Stimulated activated CD8-positive, alpha-beta memory T cell treated with anti-CD3 and anti-CD28 coated beads, Interleukin-12 subunit alpha, Interleukin-12 subunit beta, amount 100 ng/mL, for 1 hour (primary cell): ENCODE measurements around the gene ZBTB16.

Experiments used
- DNase-seq: peaks from one replicate; pipeline ENCODE4 v3.0.0-alpha.2; 2020; ENCODE audit warnings: low read depth

The ZBTB16 gene

DNA sequence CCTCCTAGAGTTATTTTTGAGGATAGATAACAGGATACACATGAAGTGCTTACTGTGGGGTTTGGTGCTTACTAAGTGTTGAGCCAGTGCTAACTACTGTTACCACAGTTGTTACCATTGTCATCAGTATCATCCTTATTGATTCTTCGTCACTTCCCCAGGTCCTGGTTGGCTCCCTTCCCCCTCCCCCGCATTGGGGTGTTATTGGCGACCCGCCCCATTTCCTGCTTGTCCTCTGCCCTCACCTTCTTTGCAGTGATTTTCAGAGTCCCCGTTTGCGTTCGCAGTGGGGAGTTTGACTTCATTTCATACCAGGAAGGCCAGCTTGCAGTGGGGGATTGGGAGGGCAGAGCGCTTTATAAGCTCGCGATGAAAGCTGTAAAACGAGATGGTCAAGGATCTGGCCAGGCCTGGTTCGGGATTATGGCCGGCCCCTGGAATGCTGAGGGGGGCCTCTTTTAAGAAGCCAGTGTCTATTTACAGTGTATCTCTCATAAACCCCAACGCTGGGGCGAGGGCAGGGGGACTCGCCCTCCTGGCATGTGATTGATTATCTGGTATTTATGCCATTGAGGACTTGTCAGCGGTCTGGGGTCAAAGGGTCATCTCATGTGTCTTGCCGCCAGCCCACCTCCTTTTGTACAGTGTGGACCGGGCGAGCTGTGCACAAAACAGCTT, 152.1 kb downstream of the ZBTB16 start:
- no peak for DNase-seq

DNA sequence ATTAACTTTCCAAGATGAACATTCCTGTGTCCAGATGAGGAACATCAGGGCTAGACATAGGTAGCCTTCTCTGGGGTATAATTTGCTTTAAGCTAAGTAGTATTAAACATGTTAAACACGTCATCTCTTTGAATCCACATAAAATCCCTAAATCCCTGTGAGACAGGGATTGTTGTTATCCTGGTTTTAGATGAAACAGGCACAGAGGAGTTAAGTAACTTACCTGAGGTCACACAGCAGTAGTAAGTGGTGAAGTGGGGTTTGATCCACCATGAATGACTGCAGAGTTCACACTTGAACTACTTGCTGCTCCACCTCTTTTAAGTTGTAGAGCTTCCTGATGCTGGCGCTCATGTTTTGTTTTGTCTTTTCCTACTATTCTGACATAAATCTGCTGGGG, 154.1 kb downstream of the ZBTB16 start:
- DNase-seq, result no peak

DNA sequence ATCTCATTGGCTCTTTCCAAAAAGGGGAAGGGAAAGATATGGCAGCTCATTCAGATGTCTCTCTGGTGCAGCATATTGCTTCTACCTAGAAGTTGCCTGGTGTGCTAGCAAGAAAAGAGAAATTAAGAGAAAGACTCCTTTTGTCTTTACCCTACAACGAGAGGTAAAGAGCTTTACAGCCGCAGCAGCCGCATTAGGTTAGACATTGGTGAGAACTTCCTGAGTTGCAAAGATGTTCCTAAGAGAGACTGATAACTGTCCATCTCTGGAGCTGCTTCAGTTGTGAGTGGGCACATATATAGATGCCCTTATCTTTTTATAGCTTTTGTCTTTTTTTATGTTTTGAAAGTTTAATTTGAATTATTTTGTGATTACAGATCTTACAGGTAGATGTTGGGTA, 155.9 kb downstream of the ZBTB16 start:
- DNase-seq, result no peak

DNA sequence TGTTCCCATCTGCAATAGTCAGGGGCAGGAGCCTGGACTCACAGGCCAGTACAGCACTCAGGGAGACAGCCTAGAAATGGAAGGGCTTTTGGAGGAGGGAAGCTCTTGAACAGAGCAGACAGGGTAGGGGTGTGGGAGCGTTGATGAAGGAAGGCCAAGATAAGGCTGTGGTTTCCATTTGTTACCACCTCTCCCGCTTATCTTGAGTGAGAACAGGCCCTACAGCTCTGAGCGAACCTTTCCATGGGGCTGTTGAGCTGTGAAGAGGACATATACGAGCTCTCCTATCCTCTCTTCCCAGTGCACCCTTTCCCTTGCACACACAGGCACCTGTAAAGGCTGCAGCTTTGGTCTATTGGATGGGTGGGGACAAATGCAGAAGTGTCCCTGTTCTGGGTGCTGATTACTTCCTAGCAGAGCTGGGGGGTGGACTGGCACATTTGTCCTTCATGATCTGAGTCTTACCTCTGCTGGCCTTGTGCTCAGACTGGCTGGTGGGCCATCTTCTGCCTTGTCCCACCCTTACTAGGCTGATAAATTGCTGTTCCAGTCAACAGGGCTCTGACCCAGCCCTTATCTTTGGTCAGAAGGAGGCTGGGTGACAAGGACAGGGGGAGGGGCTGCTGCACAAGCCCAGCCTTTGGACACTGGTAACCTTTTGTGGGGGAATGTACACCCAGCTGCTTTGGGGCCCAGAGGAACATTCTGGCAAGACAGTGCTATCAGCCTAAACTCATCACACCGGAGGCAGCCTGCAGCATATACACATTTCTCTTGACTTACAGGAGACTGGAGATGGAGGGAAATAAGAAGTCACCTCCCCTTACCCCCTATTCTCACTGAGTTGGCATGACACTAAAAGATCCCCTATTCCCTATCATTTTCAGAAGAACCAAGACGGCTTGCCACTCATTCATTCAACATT, 156.6 kb downstream of the ZBTB16 start:
- DNase-seq, result no peak

DNA sequence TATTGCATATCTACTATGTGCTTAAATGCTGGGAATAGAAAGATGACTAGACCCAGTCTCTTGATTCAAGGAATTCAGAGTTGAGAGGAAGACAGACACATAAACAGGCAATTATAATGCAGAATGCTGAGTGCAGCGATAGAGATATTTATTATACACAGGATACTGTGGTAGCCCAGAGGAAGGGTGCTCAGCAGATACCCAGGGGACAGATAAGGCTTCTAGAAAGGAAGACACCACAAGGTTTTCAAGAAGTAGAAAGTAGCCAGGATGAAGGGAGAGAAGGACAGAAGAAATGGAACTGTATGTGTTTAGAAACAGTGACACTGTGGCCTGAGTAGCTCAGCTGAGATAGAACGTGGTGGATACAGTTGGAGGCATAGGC, 157.3 kb downstream of the ZBTB16 start:
- DNase-seq, result no peak

DNA sequence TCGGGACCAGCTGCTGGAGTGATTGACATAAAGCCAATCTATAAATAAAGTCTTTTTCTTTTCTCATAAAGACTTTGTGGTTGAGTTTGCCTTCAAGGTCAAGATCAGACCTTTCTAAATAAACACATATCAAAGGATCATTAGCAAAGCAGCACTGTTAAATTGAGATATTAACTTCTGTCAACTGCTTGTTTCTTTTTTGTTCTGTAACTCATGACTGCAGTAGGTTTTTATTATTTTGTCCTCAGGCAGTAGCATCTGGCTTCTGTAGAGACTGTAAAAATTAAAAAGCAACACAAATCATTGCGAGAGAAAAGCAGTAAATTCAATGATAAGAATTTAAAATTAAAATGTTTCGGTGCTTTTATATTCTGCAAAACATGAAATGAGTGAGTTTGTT, 159.0 kb downstream of the ZBTB16 start:
- DNase-seq, result no peak

DNA sequence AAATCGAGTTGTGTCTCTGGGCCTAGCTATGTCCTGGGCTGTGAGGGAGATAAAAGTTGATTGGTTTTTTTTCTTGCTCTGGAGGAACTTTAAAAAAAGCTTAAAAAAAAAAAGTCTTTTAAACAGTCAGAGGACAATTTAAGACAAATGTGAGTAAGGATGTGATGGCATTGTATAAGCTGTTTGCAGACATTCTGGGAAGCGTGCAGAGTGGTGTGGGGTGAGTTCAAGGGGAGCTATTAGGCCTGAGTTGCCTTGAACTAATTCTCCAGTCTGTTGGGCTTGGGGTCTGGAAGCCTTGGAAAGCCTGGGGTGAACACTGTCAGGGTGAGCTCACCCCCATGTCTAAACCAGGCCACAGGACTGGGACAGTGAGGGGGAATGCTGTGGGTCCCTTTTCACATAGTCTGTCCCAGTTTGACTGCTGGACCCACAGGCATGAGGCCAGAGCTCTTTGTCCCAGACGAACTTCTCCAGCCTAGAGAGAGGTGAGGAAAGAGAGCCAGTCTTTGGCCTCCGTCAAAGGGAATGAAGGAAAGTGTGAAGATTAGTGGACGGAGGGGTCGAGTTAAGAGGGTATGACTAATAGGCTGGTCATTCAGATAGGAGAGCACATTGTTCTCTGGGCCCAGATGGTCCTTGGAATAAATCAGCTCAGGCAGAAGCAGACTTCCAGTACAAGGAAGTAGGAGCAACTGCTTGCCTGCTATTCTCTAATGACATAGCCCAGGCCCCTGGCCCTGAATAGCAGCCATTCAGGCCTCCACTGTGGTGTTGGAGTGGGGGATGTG, 160.2 kb downstream of the ZBTB16 start:
- DNase-seq, result no peak

DNA sequence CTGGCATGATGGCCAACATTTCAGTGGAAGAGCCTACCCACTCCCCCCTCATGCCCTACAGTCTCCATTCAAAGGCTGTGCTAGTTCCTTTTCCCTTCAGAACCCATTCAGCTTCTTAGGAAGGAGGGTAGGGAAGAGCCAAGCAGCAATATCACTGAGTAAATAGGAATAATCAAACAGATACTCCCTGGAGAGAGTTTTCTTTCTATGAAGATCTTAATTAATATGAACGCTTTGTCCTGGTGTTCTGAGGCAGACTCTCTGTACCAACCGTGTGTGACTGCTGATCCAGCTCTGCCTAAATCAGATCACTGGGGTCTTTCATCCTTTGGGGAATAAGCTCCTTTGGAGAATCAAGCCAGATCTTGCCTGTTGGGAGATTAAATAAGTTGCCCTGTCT, 161.5 kb downstream of the ZBTB16 start:
- DNase-seq, result no peak

DNA sequence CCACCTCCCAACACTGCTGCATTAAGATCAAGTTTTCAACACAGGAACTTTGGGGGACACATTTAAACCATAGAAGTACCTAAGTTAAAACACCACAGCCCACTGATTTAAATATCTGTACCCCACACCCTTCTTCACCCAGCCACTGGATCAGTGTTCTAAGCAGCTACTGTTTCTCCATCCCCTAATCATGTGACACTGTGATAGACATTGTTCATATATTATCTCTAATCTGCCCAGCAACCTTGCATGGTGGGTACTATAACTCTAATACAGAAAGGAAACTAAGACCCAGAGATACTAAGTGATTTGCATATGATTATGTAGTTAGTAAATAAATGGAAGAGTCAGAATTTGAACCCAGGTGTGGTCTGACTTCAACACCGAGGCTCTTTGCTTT, 166.2 kb downstream of the ZBTB16 start:
- no peak for DNase-seq

DNA sequence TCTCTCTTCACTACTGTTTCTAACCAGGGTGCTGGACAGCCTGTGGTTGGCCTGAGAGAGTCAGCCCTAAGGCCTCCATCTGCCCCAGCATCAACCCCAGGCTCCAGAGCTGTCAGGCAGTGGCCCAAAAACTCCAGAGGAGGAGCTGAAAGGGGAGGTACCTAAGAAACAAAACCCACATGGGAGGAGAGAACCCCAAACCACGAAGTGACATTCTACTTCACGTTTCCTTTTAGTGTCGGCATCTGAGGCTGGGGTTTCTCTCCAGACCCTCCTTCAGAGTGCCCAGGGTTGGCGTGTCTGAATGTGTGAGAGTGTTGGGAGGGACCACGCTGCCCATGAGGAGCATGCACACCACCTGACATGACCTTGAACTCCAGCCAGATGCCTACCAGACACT, 166.8 kb downstream of the ZBTB16 start:
- DNase-seq, result no peak

DNA sequence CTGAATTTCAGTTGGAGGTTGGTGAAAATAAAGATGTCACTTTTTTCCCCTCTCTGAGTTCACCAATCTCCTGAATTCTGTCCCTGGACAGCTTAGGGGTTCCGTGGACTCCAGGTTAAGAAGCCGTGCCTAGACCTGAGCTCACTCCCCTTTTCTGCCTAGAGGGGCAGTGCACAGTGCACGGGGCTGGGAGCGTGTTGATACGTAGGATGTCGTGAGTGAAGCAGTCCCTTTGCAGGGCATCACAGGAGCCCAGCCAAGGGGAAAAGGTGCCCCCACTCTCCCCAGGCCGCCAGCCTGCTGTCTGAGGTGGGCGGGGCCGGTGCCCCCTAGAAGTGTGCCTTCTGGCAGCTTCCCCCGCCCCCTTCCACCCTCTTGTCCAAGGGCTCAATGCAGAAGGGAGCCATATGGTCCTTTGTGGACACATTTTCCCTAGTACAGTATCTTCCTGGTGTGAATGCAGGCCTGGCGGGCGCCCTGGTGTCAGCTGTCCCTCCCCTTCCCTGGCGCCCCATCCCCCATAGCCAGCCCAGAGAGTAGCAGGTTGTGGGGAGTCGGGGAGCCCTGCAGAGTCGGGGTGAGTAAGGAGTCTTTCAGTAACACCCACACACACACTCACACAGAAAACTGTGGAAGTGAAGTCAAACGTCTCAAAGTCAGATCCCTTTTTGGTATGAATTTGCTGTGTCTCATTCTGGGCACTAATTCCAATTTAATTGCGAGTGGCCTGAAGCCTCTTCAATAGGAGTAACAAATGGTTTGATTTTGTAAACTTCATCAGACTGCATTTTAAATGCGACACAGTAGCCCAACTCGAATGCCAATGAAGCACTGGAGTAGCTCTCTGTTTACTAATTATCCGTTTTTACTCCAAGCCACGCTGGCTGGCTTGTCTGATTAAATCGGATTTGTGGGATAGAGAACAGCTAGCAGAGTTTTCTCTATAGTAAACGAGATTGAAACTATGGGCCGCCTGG, 169.2 kb downstream of the ZBTB16 start:
- no peak for DNase-seq

DNA sequence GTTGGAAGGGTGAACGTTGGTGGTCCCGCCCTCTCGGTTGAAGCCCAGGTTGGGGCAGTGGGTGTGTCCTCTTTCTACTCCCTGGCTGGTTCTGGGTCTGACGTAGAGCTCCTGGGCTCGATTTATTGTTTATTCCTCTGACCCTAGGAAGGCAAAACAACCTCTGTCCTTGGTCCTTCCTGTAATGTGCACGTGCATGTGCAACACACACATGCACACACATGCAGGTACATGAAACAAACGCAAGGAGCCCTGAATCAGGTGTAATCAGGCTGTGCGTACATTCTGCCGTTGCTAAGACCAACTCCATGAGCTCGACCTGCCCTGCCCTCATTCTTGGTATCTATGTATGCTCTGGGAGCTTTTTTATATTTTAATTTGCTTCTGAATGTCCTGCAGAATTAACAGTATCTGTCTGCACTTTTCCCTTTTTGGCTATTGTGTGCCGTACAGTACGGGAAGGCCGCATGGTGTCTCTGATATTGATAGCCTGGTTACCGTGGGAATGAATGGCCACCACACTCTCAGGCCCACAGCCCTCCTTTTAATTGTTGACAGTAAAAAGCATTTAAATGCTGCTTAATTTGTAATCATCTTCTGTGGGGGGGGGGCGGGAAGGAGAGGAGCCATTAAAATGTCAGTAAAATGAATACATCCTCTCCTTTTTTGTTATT, 170.7 kb downstream of the ZBTB16 start:
- DNase-seq, result no peak

DNA sequence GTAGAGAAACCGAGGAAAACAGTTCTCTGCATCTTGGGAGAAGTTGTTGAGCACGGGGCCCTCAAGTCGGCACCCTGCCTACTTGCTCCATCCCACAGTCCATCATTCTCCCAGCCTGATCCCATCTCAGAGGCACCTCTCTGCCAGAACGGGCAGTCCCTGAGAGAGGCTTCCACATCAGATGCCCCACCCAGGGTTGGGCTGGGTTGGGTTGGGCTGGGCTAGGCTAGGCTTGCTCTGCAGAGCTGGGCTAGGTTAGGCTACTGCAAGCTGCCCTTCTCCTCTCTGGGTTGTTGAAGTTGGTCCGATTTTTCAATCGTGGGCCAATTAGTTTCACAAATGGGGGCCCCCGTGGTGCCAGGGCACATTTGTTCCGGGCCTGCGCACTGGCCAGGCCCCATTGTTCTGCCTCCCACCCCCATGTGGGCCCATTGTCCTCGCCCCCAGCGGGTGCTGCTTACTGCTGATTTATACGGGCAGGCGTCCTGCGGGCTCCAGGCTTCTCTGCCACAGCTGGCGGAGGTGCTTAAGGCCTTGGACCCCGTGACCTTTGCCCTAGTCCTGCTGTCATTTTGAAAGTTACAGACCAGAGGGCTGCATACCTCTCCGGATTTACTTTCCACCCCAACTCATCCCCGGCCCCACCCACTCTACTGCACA, 173.0 kb downstream of the ZBTB16 start:
- DNase-seq, result no peak

DNA sequence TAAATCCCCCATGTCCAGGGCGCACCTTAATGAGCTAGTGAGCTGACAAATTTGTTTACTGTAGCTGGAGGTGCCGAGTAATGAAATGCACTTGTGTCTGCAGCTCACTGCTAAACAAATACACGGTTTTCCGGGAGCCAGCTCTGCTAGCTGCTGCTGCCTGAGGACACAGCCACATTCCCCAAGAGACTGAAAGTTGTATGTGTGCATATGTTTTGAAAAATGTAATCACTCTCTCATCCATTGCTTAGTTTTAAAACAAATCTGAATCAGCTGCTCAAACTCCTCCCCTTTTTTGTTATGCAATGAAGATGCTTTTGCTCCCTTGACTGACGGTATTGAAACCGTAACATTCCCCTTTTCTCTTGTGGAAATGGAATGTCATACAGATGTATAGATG, 174.2 kb downstream of the ZBTB16 start:
- DNase-seq, result no peak

DNA sequence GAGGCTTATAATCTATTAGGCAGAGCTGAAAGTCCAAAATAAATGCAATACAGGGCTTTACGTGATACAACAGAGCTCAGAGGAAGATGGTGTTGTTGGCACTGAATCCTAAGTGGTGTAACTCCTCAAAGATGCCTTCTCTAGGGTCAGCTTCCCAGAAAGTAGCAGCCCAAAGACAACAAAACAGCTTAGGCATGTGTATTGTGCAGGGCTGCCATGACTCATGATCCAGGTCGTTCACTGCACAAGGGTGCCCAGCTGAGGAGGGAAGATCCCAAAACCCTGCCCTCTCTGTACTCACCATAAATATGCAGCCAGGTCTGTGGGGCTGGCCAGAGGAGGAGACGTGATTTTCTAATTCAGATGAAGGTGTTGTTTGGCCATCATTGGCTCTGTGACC, 177.3 kb downstream of the ZBTB16 start:
- DNase-seq, result no peak

DNA sequence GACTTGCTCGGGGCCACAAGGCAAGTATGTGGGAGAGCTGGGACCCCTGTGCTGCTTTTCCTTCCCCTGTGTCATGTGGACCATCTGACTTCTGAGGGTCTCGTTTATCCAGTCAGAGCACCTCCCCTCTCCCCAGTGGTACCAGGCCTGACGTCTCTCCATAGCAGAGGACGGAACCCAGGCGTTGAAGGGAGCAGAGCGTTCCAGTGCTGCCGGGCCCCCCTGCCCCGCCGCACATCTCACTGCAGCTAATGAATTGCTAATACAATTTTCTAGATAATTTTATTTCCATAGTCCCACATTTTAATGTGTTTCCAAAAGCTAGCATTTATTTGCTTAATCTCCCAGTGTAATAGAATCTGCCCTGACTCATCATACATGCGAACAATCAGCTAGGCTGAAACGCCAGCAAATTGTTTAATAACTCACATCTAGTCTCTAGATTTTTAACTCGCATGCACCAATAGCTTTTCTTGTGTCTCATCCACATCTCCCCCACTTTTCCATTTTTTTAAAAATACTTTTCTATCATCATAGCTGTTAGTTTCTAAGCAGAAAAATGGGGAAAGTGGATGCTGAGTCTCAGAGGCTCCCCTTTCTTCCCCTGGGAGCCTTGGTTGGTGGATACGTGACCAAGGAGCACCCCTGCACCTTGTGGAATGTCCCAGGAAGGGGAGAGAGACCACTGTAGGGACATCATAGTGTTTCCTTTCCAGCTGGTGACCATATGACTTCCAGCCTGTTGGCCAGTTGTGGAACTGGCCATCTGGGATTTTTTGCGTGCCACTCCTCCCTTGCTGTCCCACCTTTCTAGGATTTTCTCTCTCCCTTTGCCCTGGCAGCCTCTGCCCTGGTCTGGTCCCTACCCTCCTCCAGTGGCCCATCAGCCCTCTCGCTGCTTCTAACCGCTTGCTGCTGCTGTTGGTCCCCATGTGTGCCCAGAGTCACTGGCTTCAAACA, 178.1 kb downstream of the ZBTB16 start:
- DNase-seq, result no peak

DNA sequence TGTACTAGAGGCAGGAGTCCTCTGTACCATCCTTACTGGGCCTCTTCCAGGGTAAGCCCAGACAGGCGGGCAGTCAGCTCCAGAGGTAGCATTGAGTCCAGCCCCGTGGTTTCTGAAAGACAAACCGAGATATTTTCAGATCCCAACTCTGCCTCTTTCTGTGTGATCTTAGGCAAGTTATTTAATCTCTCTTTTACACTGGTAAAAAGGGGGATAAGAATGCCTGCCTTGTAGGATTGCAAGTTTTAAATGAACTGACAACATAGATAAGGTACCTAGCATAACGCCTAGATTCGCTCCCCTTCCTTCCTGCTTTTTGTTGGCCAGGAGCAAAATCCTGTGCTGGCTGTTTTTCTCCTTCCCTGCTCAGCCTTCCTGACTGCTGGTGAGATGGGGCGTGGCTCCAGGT, 180.2 kb downstream of the ZBTB16 start:
- no peak for DNase-seq

DNA sequence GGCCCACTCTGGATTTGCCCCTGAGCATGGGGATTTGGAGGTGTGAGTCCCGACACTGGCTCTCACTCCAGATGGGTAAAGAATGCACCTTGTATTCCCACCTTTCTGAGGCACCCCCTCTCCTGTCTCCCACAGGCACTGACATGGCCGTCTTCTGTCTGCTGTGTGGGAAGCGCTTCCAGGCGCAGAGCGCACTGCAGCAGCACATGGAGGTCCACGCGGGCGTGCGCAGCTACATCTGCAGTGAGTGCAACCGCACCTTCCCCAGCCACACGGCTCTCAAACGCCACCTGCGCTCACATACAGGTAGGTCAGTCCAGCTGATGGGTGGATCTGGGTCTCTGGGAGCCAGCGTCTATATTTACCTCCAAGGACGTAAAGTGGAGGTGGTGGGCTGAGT, 182.5 kb downstream of the ZBTB16 start:
- DNase-seq, result no peak
